GM18951 (cell line): Measurements from ENCODE around the gene FAT4.

Experiments used
- POLR2A ChIP-seq: IDR thresholded peaks from 4 replicates; pipeline ENCODE4 v1.6.1; 2011; ENCODE audit warnings: mild to moderate bottlenecking; ENCODE audit not compliant: insufficient read length, insufficient read depth; ENCODE audit errors: extremely low read depth
- in situ Hi-C: fragments of 300-500 bp; cut with MboI; formaldehyde crosslinking; loops from one replicate; pipeline ENCODE4 v1.12.0; 2022; ENCODE audit warnings: low sequenced_read_pairs, mixed read lengths, inconsistent platforms; ENCODE audit not compliant: unreplicated experiment

FAT4 gene

GRCh38 chr4:125314676-125315575 is at the start of gene FAT4:
Gene FAT4 (plus strand): TSS chr4:125314955. CDS start chr4:125316412, 1,457 bp downstream.
- no peak for TF ChIP-seq POLR2A
- in situ Hi-C loops, result loop anchor here (25.0 kb wide), 1 partner anchor 1297 kb away; no protein-coding TSS in a partner anchor

GRCh38 chr4:125265846-125266245 is 48.9 kb upstream of the FAT4 start:
- in situ Hi-C loops, result no loop called here

GRCh38 chr4:125266901-125267604 is 47.7 kb upstream of the FAT4 start:
- in situ Hi-C loops, result no loop called here
- TF ChIP-seq POLR2A, result no peak

More at GRCh38 chr4:125265846-125266245, 48.9 kb upstream of the FAT4 start:
- TF ChIP-seq POLR2A, result no peak

GRCh38 chr4:125267630-125268029 is 47.1 kb upstream of the FAT4 start:
- TF ChIP-seq POLR2A, result no peak
- in situ Hi-C loops, result no loop called here

GRCh38 chr4:125268068-125268755 is 46.5 kb upstream of the FAT4 start:
- in situ Hi-C loops, result no loop called here

GRCh38 chr4:125276811-125277210 is 37.9 kb upstream of the FAT4 start:
- TF ChIP-seq POLR2A, result no peak
- in situ Hi-C loops, result no loop called here

More at GRCh38 chr4:125268068-125268755, 46.5 kb upstream of the FAT4 start:
- no peak for TF ChIP-seq POLR2A

- in situ Hi-C loops, result no loop called here
- no peak for TF ChIP-seq POLR2A
Observed at GRCh38 chr4:125277790-125278189, 37.0 kb upstream of the FAT4 start.

GRCh38 chr4:125280892-125281403 is 33.8 kb upstream of the FAT4 start:
- no peak for TF ChIP-seq POLR2A

GRCh38 chr4:125283707-125284279 is 31.0 kb upstream of the FAT4 start:
- in situ Hi-C loops, result no loop called here
- TF ChIP-seq POLR2A, result no peak

More at GRCh38 chr4:125280892-125281403, 33.8 kb upstream of the FAT4 start:
- in situ Hi-C loops, result no loop called here

GRCh38 chr4:125297116-125297515 is 17.6 kb upstream of the FAT4 start:
- in situ Hi-C loops, result no loop called here
- no peak for TF ChIP-seq POLR2A

GRCh38 chr4:125303058-125303457 is 11.7 kb upstream of the FAT4 start:
- in situ Hi-C loops, result loop anchor here (25.0 kb wide), 1 partner anchor 1309 kb away; no protein-coding TSS in a partner anchor
- TF ChIP-seq POLR2A, result no peak

GRCh38 chr4:125303821-125304220 is 10.9 kb upstream of the FAT4 start:
- no peak for TF ChIP-seq POLR2A
- in situ Hi-C loops, result loop anchor here (25.0 kb wide), 1 partner anchor 1308 kb away; no protein-coding TSS in a partner anchor
